ENCODE data around the gene ADAMTSL2. TPM values are rescaled to one million over a fixed set of nuclear protein-coding genes. Genes with fewer than 3 reads are reported as not detected.
A peak's percentile ranks its signal among the peaks of the same experiment; 100 is the strongest.

ADAMTSL2 gene
- total and polyA plus RNA-seq, 2 of the 13 experiments (the other 11 are each of a cell fraction or from before 2014, with no cell fraction given) = 1.9 to 3.8 TPM

DNA sequence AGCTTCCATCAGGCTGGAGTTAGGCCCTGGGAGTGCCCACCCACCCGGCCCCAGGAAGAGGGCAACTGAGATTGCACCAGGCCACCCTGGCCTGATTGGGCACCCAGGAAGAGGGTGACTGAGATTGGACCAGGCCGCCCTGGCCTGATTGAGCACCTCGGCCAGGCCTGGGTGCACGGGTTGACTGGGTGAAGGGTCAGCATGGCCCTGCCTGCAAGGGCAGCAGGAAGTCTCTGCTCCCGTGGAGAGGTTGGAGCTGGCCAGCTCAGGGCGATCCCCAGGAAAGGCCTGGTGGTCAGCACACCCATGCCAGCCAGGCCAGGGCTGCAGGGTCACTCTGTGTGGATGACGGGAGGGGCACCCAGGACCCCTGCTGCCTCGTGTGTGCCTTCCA is 11.8 kb downstream of the ADAMTSL2 start:
- no CpG with 5 or more reads among the region's 8 CpGs for WGBS (ENCODE audit: low lambda C conversion rate)
- intact Hi-C loops (cut with micrococcal nuclease; ENCODE audit: unreplicated experiment) = no loop called here
- ATAC-seq = no peak

GRCh38 chr9:133547116-133547515 is 12.6 kb downstream of the ADAMTSL2 start:
- H4K20me1 ChIP-seq (ENCODE audit: insufficient read depth, low read length) = no peaks in the 10 kb centered on the region
- no peak overlapping the region for H3K9ac ChIP-seq (ENCODE audit: insufficient read depth, low read depth, low read length)
- no peak overlapping the region for H2AFZ ChIP-seq (ENCODE audit: low read length)
- 71% methylated on average over 15 of the region's 15 CpGs for WGBS (ENCODE audit: low lambda C conversion rate)
- H3K9me3 ChIP-seq (ENCODE audit: low read length) = no peaks in the 10 kb centered on the region
- BruUV-seq (replicated peaks) = no TSS peak
- intact Hi-C loops (cut with micrococcal nuclease; ENCODE audit: unreplicated experiment) (no loop called here), in situ Hi-C loops (cut with HindIII; ENCODE audit: extremely low pct_ligation_motif_present, low pct_unique_long_range_greater_than_20kb) (loop anchor here (25.0 kb wide), 1 partner anchor 190 kb away; the partner anchor contains the start of gene SARDH)
- H3K4me3 ChIP-seq (replicated peaks in 1 of 3; ENCODE audit: insufficient read depth in 1 of 3, low read depth in 2 of 3, low read length in 3 of 3) = no peak overlapping the region
- 0 out of 2 replicates have a peak, but pooled peaks cover under 1% of the 10 kb centered on the region for H3K4me1 ChIP-seq (ENCODE audit: insufficient read depth, low read length)
- H3K79me2 ChIP-seq (ENCODE audit: insufficient read depth, low read length) = no peaks in the 10 kb centered on the region
- POLR2A ChIA-PET = no interaction called here
- no peak overlapping the region for H3K27ac ChIP-seq (ENCODE audit: extremely low read length, insufficient read depth, low read length)
- CTCF ChIA-PET (ENCODE audit: low intra/inter-chr PET ratio, low total read pairs) = no interaction called here
- ATAC-seq = no peak
- peaks cover 0 to 1% of the 10 kb centered on the region in 2 experiments; a peak in 2 of 5 replicates for H3K36me3 ChIP-seq (replicated peaks in 1 of 2; ENCODE audit: control insufficient read depth in 1 of 2, insufficient read depth in 2 of 2, low read length in 2 of 2)
- no peak overlapping the region for H3K4me2 ChIP-seq (ENCODE audit: low read depth, low read length)
- DNase-seq (ENCODE audit: low spot score) = no peak
- H3K27me3 ChIP-seq (ENCODE audit: control insufficient read depth in 1 of 2, insufficient read depth in 2 of 2, low read length in 2 of 2) = no peaks in the 10 kb centered on the region
- no peak for FAIRE-seq
- no peak for TF ChIP-seq ZNF326 (CRISPR knock-in tag; IDR thresholded peaks at IDR 0.05; ENCODE audit: borderline replicate concordance)
- TF ChIP-seq NFE2L1 (CRISPR knock-in tag; IDR thresholded peaks at IDR 0.05; ENCODE audit: borderline replicate concordance) = no peak
- TF ChIP-seq ZBTB8A (CRISPR knock-in tag; IDR thresholded peaks at IDR 0.05; ENCODE audit: borderline replicate concordance, low read depth) = no peak
- TF ChIP-seq SMAD9 (CRISPR knock-in tag; IDR thresholded peaks at IDR 0.05) = no peak
- TF ChIP-seq SAFB2 (CRISPR knock-in tag; IDR thresholded peaks at IDR 0.05; ENCODE audit: borderline replicate concordance, low read depth) = no peak
- no peak for TF ChIP-seq POLR2G (IDR thresholded peaks at IDR 0.05; ENCODE audit: low read depth, low read length)
- TF ChIP-seq ZKSCAN5 (CRISPR knock-in tag; IDR thresholded peaks at IDR 0.05) = no peak
- TF ChIP-seq, protein P1, sequence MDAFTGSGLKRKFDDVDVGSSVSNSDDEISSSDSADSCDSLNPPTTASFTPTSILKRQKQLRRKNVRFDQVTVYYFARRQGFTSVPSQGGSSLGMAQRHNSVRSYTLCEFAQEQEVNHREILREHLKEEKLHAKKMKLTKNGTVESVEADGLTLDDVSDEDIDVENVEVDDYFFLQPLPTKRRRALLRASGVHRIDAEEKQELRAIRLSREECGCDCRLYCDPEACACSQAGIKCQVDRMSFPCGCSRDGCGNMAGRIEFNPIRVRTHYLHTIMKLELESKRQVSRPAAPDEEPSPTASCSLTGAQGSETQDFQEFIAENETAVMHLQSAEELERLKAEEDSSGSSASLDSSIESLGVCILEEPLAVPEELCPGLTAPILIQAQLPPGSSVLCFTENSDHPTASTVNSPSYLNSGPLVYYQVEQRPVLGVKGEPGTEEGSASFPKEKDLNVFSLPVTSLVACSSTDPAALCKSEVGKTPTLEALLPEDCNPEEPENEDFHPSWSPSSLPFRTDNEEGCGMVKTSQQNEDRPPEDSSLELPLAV (CRISPR knock-in tag; conservative IDR thresholded peaks at IDR 0.05; ENCODE audit: low read depth) = no peak
- no peak for TF ChIP-seq EHMT2 (IDR thresholded peaks at IDR 0.05; ENCODE audit: borderline replicate concordance, low read depth, low read length)
- TF ChIP-seq PHF21A (CRISPR knock-in tag; IDR thresholded peaks at IDR 0.05) = no peak

More for the DNA sequence above, 11.8 kb downstream of the ADAMTSL2 start:
- no TSS peak for BruUV-seq (replicated peaks)
- Histone ChIP-seq H2AFZ (ENCODE audit: low read length) (no peak overlapping the region), H3K36me3 (replicated peaks in 1 of 2; ENCODE audit: control insufficient read depth in 1 of 2, insufficient read depth in 2 of 2, low read length in 2 of 2) (peaks cover 0 to 1% of the 10 kb centered on the region in 2 experiments; a peak in 2 of 5 replicates), H3K4me1 (ENCODE audit: insufficient read depth, low read length) (no peaks in the 10 kb centered on the region), H3K4me2 (ENCODE audit: low read depth, low read length) (no peak overlapping the region), H3K9me3 (ENCODE audit: low read length) (no peaks in the 10 kb centered on the region), H3K4me3 (replicated peaks in 1 of 3; ENCODE audit: insufficient read depth in 1 of 3, low read depth in 2 of 3, low read length in 3 of 3) (no peak overlapping the region), H3K27me3 (ENCODE audit: control insufficient read depth in 1 of 2, insufficient read depth in 2 of 2, low read length in 2 of 2) (no peaks in the 10 kb centered on the region), H4K20me1 (ENCODE audit: insufficient read depth, low read length) (no peaks in the 10 kb centered on the region), H3K27ac (ENCODE audit: extremely low read length, insufficient read depth, low read length) (no peak overlapping the region), H3K79me2 (ENCODE audit: insufficient read depth, low read length) (no peaks in the 10 kb centered on the region), H3K9ac (ENCODE audit: insufficient read depth, low read depth, low read length) (no peak overlapping the region)
- CTCF ChIA-PET (ENCODE audit: low intra/inter-chr PET ratio, low total read pairs) = no interaction called here
- in situ Hi-C loops (cut with HindIII; ENCODE audit: extremely low pct_ligation_motif_present, low pct_unique_long_range_greater_than_20kb) = loop anchor here (25.0 kb wide), 1 partner anchor 191 kb away; the partner anchor contains the start of gene SARDH
- FAIRE-seq = no peak
- TF ChIP-seq PPARG (CRISPR knock-in tag; conservative IDR thresholded peaks at IDR 0.05) (peak; percentile 27; the same call in 1 of the 2 replicates), HCFC1 (IDR thresholded peaks at IDR 0.05; ENCODE audit: low read depth, low read length) (no peak), ZNF335 (CRISPR knock-in tag; IDR thresholded peaks at IDR 0.05) (no peak), ZNF75D (CRISPR knock-in tag; IDR thresholded peaks at IDR 0.05; ENCODE audit: borderline replicate concordance) (no peak), GABPB1 (CRISPR knock-in tag; IDR thresholded peaks at IDR 0.05) (no peak), ZNF205 (CRISPR knock-in tag; IDR thresholded peaks at IDR 0.05) (no peak)
- TF ChIP-seq, protein P2, sequence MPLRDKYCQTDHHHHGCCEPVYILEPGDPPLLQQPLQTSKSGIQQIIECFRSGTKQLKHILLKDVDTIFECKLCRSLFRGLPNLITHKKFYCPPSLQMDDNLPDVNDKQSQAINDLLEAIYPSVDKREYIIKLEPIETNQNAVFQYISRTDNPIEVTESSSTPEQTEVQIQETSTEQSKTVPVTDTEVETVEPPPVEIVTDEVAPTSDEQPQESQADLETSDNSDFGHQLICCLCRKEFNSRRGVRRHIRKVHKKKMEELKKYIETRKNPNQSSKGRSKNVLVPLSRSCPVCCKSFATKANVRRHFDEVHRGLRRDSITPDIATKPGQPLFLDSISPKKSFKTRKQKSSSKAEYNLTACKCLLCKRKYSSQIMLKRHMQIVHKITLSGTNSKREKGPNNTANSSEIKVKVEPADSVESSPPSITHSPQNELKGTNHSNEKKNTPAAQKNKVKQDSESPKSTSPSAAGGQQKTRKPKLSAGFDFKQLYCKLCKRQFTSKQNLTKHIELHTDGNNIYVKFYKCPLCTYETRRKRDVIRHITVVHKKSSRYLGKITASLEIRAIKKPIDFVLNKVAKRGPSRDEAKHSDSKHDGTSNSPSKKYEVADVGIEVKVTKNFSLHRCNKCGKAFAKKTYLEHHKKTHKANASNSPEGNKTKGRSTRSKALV (CRISPR knock-in tag; IDR thresholded peaks at IDR 0.05) = no peak
- TF ChIP-seq, protein P3, sequence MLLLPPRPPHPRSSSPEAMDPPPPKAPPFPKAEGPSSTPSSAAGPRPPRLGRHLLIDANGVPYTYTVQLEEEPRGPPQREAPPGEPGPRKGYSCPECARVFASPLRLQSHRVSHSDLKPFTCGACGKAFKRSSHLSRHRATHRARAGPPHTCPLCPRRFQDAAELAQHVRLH (CRISPR knock-in tag; IDR thresholded peaks at IDR 0.05; ENCODE audit: borderline replicate concordance, low read depth) = no peak
- no peak for DNase-seq (ENCODE audit: low spot score)
- POLR2A ChIA-PET = no interaction called here
